T1000 (cell line): Measurements from ENCODE around the gene RAB14.
"Not testable (repeated sequence)": the region's sequence is repeated elsewhere in the genome, so short reads cannot be mapped to it uniquely, and the experiment has no call there.

Source experiments
- DNase-seq: peaks from one replicate; lab custom pipeline; 2025; ENCODE audit warnings: mixed read lengths; lab: John Stamatoyannopoulos, UW

Gene RAB14

DNA sequence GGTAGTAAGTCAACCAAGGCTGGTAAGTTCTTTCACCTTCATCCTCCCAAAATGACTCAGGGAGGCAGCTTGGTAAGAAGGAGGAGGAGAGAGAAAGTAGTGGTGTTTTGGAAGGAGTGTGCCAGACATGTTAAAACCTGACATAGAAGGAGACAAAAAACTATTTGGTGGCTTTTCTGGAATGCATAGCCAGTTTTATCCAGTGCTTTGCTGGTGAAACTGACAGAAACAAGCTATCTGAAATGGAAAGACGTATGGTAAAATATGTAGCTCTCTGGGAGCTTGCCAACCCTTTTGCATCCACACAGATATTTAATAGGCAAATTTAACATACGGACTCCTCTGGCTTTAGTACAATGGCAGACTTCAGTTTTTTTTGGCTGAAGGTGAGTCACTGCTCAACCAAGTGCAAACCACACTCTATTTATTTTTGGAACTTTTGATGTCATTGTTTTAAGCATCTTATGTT, 45.4 kb downstream of the RAB14 start:
- no peak for DNase-seq

DNA sequence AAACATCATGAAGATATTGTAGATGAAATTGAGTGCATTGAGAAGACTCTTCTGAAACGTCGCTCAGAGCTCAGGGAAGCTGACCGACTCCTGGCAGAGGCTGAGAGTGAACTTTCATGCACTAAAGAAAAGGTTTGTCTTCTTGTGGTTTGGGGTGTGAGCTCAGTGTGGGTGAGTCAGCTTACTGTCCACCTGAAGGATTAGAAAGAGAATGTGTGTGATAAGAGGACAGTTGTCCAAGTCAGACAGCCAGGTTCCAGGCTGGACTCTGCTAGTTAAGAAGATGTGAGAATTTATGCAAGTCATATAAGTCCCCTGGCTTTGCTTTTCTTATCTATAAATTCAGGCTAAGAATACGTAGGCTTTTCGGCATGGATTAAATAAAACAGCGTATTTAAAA, 46.9 kb downstream of the RAB14 start:
- DNase-seq: no peak

DNA sequence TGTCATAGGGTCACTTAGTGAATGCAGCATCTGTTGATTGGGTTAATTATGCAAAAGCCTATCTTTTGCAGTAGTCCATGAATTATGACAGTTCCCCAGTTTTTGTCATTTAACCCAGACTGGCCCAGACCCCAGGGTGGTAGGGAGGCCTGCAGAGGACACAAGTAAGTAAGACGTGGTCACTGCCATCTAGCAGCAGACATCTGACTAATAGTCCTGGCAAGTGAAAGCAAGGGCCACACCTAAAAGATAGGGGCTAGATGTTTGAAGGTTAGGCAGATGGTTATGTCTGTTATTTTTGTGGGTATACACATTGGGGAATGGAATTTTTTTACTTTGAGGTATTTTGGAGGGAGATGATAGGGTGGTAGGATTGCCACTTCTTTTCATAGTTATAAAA, 48.0 kb downstream of the RAB14 start:
- DNase-seq: no peak

DNA sequence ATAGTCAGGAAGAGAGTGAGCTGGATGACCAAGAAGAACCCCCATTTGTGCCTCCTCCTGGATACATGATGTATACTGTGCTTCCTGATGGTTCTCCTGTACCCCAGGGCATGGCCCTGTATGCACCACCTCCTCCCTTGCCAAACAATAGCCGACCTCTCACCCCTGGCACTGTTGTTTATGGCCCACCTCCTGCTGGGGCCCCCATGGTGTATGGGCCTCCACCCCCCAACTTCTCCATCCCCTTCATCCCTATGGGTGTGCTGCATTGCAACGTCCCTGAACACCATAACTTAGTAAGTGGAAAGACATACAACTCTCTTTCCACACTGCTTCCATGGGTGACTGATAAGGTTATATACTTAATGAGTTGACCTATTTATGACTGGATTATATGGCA, 51.5 kb downstream of the RAB14 start:
- DNase-seq: no peak

DNA sequence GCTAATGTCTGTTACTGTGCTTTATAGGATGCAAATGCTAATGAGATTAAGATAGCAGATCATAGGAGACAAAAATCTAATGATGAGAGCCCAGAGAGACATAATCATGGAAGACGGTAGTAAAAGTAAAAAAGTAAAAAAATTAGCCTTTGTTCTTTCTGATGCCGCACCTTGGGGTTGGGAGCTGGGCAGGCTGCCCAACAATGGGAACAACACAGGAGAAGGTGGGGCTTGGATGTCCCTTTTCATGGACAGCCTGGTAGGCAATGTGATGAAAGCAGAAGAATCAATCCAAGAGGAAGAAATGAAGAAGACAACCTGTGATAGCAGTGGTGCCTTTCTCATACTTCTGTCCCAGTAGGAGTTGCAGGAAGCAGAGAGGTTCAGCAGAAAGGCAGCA, 57.2 kb downstream of the RAB14 start:
- no peak for DNase-seq

DNA sequence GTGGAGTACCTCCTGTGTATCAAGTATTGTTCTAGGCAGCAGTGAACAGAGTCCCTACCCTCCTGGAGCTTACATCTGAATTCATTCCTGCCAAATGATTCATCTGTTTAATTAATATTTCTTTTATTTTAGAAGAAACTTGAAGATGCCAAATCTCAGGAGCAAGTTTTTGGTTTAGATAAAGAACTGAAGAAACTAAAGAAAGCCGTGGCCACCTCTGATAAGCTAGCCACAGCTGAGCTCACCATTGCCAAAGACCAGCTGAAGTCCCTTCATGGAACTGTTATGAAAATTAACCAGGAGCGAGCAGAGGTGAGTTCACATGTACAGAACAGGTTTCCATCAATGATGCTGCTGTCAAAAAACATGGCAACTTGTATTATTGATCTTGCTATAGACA, 57.9 kb downstream of the RAB14 start:
- DNase-seq: no peak

DNA sequence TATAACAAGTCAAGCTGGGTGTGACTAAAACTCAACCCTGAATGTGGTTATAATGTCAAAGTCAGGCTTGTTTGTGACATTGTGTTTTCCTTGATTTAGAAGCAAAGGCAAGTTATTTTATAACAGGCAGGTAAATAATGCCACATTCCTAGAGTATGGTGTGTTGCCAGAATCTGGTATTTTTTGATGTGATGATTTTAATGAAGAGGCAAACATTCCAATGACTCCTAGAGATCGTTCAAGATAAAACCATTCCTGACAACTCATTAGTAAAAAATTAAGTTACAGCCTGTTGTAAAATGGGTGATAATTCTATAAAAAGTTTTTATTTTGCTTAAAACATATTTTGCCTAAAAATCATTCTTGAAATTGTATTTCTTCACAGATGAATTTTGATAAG, 60.0 kb downstream of the RAB14 start:
- DNase-seq: no peak

DNA sequence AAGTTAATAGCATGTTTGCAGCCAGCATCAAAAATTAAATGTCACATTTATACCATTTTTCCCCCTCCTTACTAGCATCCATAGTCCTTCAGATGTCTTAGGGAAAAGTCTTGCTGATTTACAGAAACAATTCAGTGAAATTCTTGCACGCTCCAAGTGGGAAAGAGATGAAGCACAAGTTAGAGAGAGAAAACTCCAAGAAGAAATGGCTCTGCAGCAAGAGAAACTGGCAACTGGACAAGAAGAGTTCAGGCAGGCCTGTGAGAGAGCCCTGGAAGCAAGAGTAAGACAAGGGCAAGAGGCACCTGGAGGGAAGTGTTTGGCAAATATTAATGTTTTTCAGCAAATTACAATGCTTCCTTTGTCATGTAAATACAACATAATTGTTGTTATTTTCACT, 60.4 kb downstream of the RAB14 start:
- no peak for DNase-seq

DNA sequence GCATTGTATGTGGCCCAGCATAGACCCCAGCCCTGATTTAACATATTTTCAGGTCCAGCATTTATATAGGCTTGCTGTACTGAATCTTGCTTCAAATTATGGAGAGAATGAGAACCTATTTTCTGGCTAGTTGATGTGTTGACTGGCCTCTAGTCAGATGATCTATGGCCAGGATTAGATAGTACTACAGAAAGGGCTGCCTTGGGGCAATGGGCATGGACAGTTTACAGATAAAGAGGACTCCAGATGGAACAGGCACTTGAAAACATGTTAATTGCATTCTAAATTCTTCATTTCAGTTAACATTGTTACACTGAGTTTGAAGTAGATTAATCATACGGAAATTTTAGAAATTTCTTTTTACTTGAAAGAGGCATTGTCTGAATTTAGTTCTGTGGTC, 61.5 kb downstream of the RAB14 start:
- no peak for DNase-seq

DNA sequence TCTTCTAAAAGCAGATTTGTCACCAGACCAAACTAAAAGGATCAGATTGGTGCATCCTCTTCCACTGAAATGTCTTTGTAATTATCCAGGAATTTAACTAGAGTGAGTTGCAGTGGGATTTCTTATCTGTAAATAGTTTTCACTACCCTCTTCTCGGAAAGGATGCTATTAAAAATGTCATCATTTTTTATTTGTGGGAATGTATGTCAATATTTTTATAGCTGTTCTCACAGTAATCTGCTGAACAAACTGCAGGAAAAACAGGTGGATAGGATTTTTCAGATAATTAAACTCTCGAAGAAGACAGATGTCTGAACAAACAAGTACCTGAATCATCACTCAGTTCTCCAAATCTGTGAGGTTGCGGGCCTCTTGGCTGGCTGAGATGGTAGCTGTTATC, 62.7 kb downstream of the RAB14 start:
- DNase-seq: no peak

DNA sequence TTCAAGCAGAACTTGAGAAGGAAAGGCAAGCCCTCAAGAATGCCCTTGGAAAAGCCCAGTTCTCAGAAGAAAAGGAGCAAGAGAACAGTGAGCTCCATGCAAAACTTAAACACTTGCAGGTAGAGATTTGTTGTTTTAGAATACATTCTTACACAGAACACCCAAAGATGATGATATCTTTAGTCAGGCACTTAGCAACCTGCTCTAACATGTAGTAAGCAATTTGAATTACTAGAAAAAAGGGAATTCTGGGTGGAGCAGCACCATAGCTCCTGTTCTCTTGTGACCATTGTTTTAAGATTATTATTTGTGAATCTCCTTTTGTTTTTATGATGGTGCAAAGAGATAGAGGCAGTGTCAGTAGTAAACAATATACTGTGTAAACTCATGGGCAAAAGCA, 63.1 kb downstream of the RAB14 start:
- no peak for DNase-seq

DNA sequence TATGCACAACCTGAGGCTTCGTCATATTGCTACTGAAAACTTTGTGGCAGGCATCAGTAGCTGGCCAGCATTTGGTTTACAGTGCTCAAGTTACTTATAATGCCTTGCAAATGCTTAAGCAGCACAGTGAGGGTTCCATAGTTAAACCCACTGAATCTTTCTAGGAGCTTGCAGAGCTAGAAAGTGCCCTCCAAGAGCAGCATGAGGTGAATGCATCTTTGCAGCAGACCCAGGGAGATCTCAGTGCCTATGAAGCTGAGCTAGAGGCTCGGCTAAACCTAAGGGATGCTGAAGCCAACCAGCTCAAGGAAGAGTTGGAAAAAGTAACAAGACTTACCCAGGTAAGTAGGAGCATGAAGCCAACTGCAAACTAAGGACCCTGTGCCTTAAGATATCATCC, 66.0 kb downstream of the RAB14 start:
- DNase-seq: no peak

DNA sequence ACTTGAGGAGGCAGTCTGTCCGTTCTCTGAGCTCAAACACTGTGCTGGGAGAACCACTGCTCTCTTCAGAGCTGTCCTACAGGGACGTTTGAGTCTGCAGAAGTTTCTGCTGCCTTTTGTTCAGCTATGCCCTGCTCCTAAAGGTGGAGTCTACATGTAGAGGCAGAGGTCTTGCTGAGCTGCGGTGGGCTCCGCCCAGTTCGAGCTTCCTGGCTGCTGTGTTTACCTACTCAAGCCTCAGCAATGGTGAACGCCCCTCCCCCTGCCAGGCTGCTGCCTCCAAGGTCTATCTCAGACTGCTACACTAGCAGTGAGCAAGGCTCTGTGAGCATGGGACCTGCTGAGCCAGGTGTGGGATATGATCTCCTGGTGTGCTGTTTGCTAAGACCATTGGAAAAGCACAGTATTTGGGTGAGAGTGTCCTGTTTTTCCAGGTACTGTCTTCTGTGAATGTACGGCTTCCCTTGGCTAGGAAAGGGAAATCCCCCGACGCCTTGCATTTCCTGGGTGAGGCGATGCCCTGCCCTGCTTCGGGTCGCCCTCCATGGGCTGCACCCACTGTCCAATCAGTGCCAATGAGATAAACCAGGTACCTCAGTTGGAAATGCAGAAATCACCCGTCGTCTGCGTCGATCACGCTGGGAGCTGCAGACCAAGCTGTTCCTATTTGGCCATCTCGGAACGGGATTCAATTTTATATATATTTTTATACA, 68.4 kb downstream of the RAB14 start:
- DNase-seq: no peak

DNA sequence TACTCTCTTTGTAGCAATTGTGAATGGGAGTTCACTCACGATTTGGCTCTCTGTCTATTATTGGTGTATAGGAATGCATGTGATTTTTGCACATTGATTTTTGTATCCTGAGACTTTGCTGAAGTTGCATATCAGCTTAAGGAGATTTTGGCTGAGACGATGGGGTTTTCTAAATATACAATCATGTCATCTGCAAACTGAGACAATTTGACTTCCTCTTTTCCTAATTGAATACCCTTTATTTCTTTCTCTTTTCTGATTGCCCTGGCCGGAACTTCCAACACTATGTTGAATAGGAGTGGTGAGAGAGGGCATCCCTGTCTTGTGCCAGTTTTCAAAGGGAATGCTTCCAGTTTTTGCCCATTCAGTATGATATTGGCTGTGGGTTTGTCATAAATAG, 72.3 kb downstream of the RAB14 start:
- DNase-seq: not testable (repeated sequence)
